Measurements from ENCODE around the gene HTD2.

HTD2 gene

DNA sequence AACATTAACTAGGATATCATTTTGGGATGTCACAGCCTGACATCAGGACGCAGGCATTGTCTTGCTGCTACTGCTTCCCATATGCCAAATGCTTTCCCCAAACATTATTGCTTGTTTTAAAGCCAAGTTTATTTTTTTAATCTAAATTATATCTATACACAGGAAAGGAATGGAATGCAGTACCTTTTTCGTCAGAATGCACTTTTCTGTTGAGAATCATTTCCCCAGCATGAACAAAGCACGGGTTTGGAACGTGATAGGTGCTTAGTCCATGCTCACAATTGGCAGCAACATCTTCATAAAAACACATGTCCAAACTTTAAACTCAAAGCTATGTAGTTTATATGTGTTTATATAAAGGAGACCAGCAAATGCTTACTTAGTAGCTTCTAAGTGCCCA is 52.5 kb downstream of the HTD2 start:
- no peak for DNase-seq

DNA sequence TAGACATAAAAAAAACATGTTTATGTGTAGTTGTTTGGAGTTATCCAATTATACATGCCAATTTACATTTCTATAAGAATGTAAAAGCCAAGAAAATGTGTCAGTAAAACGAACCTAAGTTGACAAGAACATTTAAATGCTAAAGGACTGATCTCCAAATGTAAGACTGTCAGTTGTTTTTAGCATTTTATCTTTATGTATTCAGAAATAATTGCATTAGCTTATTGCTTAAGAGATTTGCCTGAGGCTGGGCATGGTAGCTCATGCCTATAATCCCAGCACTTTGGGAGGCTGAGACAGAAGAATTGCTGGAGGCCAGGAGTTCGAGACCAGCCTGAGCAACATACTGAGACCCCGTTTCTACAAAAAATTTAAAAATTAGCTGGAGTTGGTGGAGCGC is 53.3 kb downstream of the HTD2 start:
- DNase-seq = no peak

DNA sequence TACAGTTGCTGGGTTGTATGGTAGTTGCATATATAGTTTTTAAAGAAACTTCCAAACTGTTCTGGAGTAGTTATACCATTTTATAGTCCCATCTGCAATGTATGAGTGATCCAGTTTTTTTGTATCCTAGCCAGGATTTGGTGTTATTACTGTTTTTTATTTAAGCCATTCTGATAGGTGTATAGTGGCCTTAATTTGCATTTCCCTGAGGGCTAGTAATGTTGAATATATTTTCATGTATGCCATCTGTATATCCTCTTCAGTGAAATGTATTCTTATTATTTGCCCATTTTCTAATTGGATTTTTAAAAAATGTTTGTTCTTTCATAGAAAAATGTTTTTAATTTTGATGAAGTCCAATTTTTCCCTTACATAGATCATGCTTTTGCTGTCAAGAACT is 55.5 kb downstream of the HTD2 start:
- DNase-seq = no peak

DNA sequence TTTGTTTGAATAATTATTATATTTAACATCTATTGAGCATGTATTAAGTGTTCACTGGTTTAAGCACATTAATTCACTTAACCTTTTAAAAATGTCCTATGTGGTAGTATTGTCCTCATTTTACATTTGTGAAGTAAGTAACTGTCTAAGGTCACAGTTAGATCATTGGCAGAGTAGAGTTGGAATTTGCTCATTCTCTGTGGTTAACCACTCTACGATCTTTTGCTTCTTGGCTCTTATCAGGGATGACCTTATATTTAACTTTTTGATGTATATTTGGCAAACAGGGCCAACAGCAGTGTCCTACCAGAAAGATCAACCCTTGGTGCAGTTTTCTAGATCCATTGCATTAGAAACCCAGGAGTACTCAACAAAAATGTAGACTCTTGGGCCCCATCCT is 60.4 kb downstream of the HTD2 start:
- no peak for DNase-seq

DNA sequence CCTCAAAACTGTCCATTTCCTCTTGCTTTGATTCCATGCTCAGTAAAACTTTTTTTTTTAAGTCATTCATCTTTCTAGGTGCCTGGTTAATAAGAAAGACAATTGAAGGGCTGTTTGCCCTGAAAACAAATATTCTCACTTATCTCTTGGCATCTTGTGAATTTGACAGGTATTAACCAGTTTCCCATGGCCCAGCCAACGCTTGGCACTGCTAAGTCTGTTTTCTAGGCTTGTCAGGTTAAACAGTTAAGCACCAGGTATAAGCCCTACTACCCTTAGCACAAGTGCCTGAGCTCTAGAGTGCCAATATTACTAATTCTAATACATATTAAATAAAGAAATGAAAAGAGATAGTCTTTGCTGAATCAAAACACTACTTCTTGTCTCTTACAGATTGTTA is 62.7 kb downstream of the HTD2 start:
- no peak for DNase-seq
